HL-60 (cell line): ENCODE measurements around the gene USP32.

Source experiments
- POLR2AphosphoS5 ChIP-seq: IDR thresholded peaks from 2 replicates; pipeline ENCODE4 v1.6.1; 2012; ENCODE audit warnings: low read depth
- TF ChIP-seq, protein P1 (sequence below): IDR thresholded peaks from one replicate; pipeline ENCODE4 v1.5.1; 2011; ENCODE audit warnings: low read length, control low read depth, inconsistent platforms; ENCODE audit not compliant: insufficient read depth

DNA sequence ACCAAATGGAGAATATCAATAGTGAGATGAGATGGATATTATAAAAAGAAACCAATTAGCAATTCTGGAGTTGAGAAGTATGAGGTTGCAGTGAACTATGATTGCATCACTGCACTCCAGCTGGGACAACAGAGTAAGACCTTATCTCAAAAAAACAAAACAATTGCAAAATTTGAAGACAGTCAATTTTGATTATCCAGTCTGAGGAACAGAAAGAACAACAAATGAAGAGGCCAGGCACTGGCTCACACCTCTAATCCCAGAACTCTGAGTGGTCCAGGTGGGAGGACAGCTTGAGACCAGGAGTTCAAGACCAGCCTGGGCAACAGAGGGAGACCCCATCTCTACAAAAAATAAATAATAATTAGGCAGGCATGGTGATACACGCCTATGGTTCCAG, 35.0 kb downstream of the USP32 start:
- TF ChIP-seq, protein P1, sequence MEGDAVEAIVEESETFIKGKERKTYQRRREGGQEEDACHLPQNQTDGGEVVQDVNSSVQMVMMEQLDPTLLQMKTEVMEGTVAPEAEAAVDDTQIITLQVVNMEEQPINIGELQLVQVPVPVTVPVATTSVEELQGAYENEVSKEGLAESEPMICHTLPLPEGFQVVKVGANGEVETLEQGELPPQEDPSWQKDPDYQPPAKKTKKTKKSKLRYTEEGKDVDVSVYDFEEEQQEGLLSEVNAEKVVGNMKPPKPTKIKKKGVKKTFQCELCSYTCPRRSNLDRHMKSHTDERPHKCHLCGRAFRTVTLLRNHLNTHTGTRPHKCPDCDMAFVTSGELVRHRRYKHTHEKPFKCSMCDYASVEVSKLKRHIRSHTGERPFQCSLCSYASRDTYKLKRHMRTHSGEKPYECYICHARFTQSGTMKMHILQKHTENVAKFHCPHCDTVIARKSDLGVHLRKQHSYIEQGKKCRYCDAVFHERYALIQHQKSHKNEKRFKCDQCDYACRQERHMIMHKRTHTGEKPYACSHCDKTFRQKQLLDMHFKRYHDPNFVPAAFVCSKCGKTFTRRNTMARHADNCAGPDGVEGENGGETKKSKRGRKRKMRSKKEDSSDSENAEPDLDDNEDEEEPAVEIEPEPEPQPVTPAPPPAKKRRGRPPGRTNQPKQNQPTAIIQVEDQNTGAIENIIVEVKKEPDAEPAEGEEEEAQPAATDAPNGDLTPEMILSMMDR: no peak
- no peak for TF ChIP-seq POLR2AphosphoS5
